CD14-positive monocyte (primary cell): ENCODE results near the gene AP4E1. TPM values are rescaled to one million over a fixed set of nuclear protein-coding genes. Genes with fewer than 3 reads are reported as not detected.
"Not testable (repeated sequence)": the region's sequence is repeated elsewhere in the genome, so short reads cannot be mapped to it uniquely, and the experiment has no call there.

ENCODE experiments used
- DNase-seq, 3 donors: peaks; one replicate each; pipeline ENCODE4 v3.0.0-alpha.2; 2011 to 2022
- H2AFZ ChIP-seq: 2 replicates; pipeline ENCODE4 v1.6.0; 2012; ENCODE audit warnings: mild to moderate bottlenecking, low read depth, low read length, inconsistent platforms; ENCODE audit not compliant: insufficient read depth, poor library complexity, severe bottlenecking
- H3K27ac ChIP-seq, 2 donors: 1 replicate in 1 of 2; 2 replicates in 1 of 2; pipeline ENCODE4 v1.5.1; 2012 to 2013; ENCODE audit warnings: low read length in 2 of 2, control low read depth in 1 of 2, inconsistent platforms in 1 of 2, low read depth in 1 of 2, mild to moderate bottlenecking in 1 of 2
- H3K27me3 ChIP-seq, 2 donors: one replicate each; pipeline versions ENCODE4 v1.6.0 to v1.6.1; 2011 to 2013; ENCODE audit warnings: low read length in 2 of 2; ENCODE audit not compliant: control insufficient read depth in 2 of 2, insufficient read depth in 2 of 2
- H3K36me3 ChIP-seq, 2 donors: replicated peaks in 1 of 2; 1 replicate in 1 of 2; 2 replicates in 1 of 2; pipeline versions ENCODE4 v1.5.1 to v1.6.1; 2012 to 2013; ENCODE audit warnings: low read length in 2 of 2, control low read depth in 1 of 2, inconsistent platforms in 1 of 2, mild to moderate bottlenecking in 1 of 2; ENCODE audit not compliant: insufficient read depth in 2 of 2, control insufficient read depth in 1 of 2
- H3K4me1 ChIP-seq, 2 donors: 1 replicate in 1 of 2; 2 replicates in 1 of 2; pipeline versions ENCODE4 v1.5.1 to v1.6.1; 2012 to 2013; ENCODE audit warnings: low read length in 2 of 2, control low read depth in 1 of 2, inconsistent platforms in 1 of 2, mild to moderate bottlenecking in 1 of 2, moderate library complexity in 1 of 2; ENCODE audit not compliant: insufficient read depth in 2 of 2, control insufficient read depth in 1 of 2
- H3K4me2 ChIP-seq: replicated peaks from 2 replicates; pipeline ENCODE3; 2012; ENCODE audit warnings: low read length, moderate library complexity, mild to moderate bottlenecking; ENCODE audit not compliant: poor library complexity, severe bottlenecking; ENCODE audit errors: extremely low read depth
- H3K4me3 ChIP-seq, 3 experiments: fragments of 200-600 bp in 1 of 3; sonication (generic) in 1 of 3; replicated peaks in 1 of 3; 1 replicate in 2 of 3; 2 replicates in 1 of 3; pipeline ENCODE4 v1.5.1; 2011 to 2013; ENCODE audit warnings: low read length in 3 of 3, mild to moderate bottlenecking in 3 of 3, control low read depth in 2 of 3, low read depth in 2 of 3, inconsistent platforms in 1 of 3, moderate library complexity in 1 of 3
- H3K79me2 ChIP-seq: 2 replicates; pipeline ENCODE4 v1.6.0; 2012; ENCODE audit warnings: mild to moderate bottlenecking, control low read depth, inconsistent platforms, low read length, moderate library complexity; ENCODE audit not compliant: insufficient read depth
- H3K9ac ChIP-seq: 2 replicates; pipeline ENCODE4 v1.6.0; 2017; ENCODE audit warnings: low read length, mild to moderate bottlenecking; ENCODE audit not compliant: insufficient read depth, poor library complexity, severe bottlenecking
- H3K9me3 ChIP-seq, 2 donors: replicated peaks in 1 of 2; 1 replicate in 1 of 2; 2 replicates in 1 of 2; pipeline versions ENCODE4 v1.5.1 to v1.6.1; 2012 to 2013; ENCODE audit warnings: low read length in 2 of 2, control low read depth in 1 of 2; ENCODE audit not compliant: control insufficient read depth in 1 of 2, insufficient read depth in 1 of 2
- H4K20me1 ChIP-seq: 2 replicates; pipeline ENCODE4 v1.6.0; 2012; ENCODE audit warnings: mild to moderate bottlenecking, low read length, control low read depth, moderate library complexity; ENCODE audit not compliant: insufficient read depth
- H3K27ac Mint-ChIP-seq, 7 donors: one replicate each; pipeline ENCODE4 v1.8.0; 2020; ENCODE audit warnings: mild to moderate bottlenecking in 7 of 7, mixed read lengths in 7 of 7, moderate library complexity in 6 of 7, inconsistent platforms in 2 of 7
- H3K27me3 Mint-ChIP-seq, 3 donors: one replicate each; pipeline ENCODE4 v1.8.0; 2021 to 2022; ENCODE audit warnings: low read depth in 3 of 3, mild to moderate bottlenecking in 3 of 3, mixed read lengths in 3 of 3, moderate library complexity in 3 of 3, inconsistent platforms in 1 of 3
- H3K36me3 Mint-ChIP-seq, 2 donors: one replicate each; pipeline ENCODE4 v1.8.0; 2020; ENCODE audit warnings: mixed read lengths in 2 of 2, inconsistent platforms in 1 of 2, mild to moderate bottlenecking in 1 of 2
- H3K4me1 Mint-ChIP-seq: one replicate; pipeline ENCODE4 v1.8.0; 2020; ENCODE audit warnings: mild to moderate bottlenecking, mixed read lengths
- H3K4me3 Mint-ChIP-seq, 2 donors: one replicate each; pipeline ENCODE4 v1.8.0; 2020; ENCODE audit warnings: mild to moderate bottlenecking in 2 of 2, mixed read lengths in 2 of 2, moderate library complexity in 1 of 2
- H3K9me3 Mint-ChIP-seq, 7 donors: one replicate each; pipeline ENCODE4 v1.8.0; 2020 to 2022; ENCODE audit warnings: mixed read lengths in 7 of 7, mild to moderate bottlenecking in 6 of 7, moderate library complexity in 6 of 7, inconsistent platforms in 2 of 7
- CTCF ChIP-seq: fragments of 200-600 bp; IDR thresholded peaks from one replicate; pipeline ENCODE4 v1.8.0; 2022; ENCODE audit warnings: antibody characterized with exemption, mild to moderate bottlenecking
- WGBS: methylation state at CpG from one replicate; pipeline ENCODE4 v1.1.5; 2013; ENCODE audit warnings: missing lambda C conversion rate; ENCODE audit not compliant: insufficient coverage; 5-methylcytosine and 5-hydroxymethylcytosine counted together
- intact Hi-C, 2 donors: fragments of 100-400 bp; cut with micrococcal nuclease; formaldehyde crosslinking; loops; one replicate each; pipeline versions ENCODE4 v1.15.0 to v1.15.1; 2023
- polyA plus RNA-seq, 3 donors: library from polyadenylated mRNA; depleted of rRNA in 1 of 3; unstranded in 2 of 3; stranded (reverse) in 1 of 3; fragments of 300-500 nt in 2 of 3; fragments of >200 nt in 1 of 3; fragmentation: Illumina TruSeq in 2 of 3; gene quantifications; 1 replicate in 2 of 3; 2 replicates in 1 of 3; pipeline ENCODE4 v1.2.3, GENCODE V29; 2012 to 2021

The AP4E1 gene
- polyA plus RNA-seq, 3 donors = 4.1 to 7.7 (median 5.3) TPM

GRCh38 chr15:50893976-50894375 is 14.5 kb upstream of the AP4E1 start:
- Histone ChIP-seq H3K79me2 (no peaks in the 10 kb centered on the region), H3K36me3 (no peaks in the 10 kb centered on the region), H4K20me1 (no peaks in the 10 kb centered on the region), H3K9me3 (peaks cover 19 to 29% of the 10 kb centered on the region in 2 donors), H3K4me2 (no peak overlapping the region), H3K27me3 (no peaks in the 10 kb centered on the region), H3K4me1 (no peaks in the 10 kb centered on the region), H3K27ac (no peak overlapping the region), H2AFZ (no peak overlapping the region), H3K4me3 (no peak overlapping the region), H3K9ac (no peak overlapping the region)
- H3K9me3 Mint-ChIP-seq = peaks cover 21 to 46% (median 35%) of the 10 kb centered on the region in 7 donors
- H3K27me3 Mint-ChIP-seq = peaks cover 0 to 9% (median 0%) of the 10 kb centered on the region in 3 donors
- 100% methylated on average over 2 of the region's 3 CpGs for WGBS
- intact Hi-C loops = no loop called here
- H3K27ac Mint-ChIP-seq = no peak overlapping the region
- DNase-seq = no peak
- H3K36me3 Mint-ChIP-seq = peaks cover 2 to 8% of the 10 kb centered on the region in 2 donors
- no peaks in the 10 kb centered on the region for H3K4me1 Mint-ChIP-seq
- no peak overlapping the region for H3K4me3 Mint-ChIP-seq
- TF ChIP-seq CTCF = no peak

GRCh38 chr15:50901390-50901789 is 7.1 kb upstream of the AP4E1 start:
- H3K9ac ChIP-seq, H3K9me3 Mint-ChIP-seq, H3K79me2 ChIP-seq, H3K4me3 Mint-ChIP-seq, H2AFZ ChIP-seq, intact Hi-C loops, H3K4me2 ChIP-seq, H3K36me3 Mint-ChIP-seq, H3K27ac ChIP-seq, H3K4me1 ChIP-seq, H4K20me1 ChIP-seq, H3K36me3 ChIP-seq, H3K9me3 ChIP-seq, H3K4me3 ChIP-seq, H3K27me3 Mint-ChIP-seq, H3K27me3 ChIP-seq, H3K27ac Mint-ChIP-seq, H3K4me1 Mint-ChIP-seq, DNase-seq: not testable (repeated sequence)
- 97% methylated on average over 5 of the region's 8 CpGs for WGBS
